ENCODE measurements around the gene PASD1.

The PASD1 gene

GRCh38 chrX:151702741-151703340, 139.4 kb downstream of the PASD1 start:
- no peak for DNase-seq

DNA sequence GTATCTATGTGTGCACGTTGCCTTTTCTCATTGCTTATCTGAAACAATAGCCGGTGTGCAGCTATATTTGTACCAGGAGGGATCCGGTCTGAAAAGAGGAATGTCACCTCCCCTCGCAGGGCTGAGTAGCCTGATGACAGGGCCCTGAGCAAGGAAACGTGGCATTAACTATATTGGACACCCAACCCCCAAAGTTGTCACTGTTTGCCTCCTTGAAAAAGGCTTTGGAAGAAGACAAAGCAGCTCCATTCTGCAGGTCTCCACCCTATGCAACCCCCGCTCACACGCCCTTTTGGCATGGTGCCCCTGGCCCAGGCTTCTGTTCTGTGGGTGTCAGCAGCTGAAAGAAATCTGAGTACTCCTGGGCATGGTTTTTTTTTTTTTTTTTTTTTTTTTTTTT, 140.0 kb downstream of the PASD1 start:
- no peak for DNase-seq

DNA sequence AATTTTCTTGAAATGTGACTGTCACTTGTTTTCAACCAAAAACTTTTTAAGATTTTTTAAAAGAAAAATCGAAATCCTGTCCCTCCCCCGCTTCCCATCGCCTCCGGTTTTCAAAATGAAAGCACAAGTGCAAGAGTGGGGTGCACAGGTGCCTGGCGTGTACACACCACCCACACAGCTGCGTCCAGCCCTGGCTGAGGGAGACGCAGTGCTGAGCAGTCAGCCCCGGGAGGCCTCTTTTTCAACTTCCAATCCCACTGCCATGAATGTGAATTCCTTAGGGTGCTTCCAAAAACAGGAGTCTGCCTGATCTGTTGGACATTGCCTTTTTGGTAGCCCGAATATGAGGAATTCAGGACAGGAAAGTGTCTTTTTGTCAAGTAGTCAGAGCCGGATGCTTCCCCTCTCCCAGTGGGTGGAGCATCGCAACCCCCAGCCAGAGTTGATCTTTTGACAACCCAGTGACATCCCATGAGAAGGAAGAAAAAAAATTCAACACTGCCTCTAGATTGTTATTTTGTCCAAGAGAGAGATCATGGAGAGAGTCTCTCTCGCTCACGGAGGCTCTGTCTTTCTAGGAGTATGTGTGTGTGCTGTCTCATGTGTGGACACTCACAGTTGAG, 140.7 kb downstream of the PASD1 start:
- DNase-seq, result no peak

GRCh38 chrX:151708821-151709220, 145.3 kb downstream of the PASD1 start:
- DNase-seq, result no peak

GRCh38 chrX:151710457-151710856, 147.0 kb downstream of the PASD1 start:
- no peak for DNase-seq

- DNase-seq, result no peak
Measured at GRCh38 chrX:151711154-151711553, 147.7 kb downstream of the PASD1 start.

DNA sequence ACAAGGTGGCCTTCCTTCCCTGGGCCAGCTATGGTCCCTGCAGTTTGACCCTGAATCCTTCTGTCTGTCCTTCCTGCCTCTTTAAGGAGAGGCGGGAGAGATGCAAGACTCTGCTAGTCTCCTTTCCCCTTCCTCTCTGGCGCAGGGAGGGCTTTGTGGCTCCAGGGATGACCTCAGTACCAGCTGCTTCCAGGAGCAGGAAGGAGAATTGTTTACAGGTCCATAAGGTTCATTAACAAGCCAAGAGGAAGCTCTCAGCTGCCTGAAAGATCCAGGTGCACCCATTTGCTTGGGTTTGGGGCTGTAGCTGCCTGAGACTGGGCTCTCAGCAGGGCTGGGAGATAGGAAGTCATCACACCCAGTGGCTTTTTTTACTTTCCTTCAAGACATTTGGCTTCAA, 148.3 kb downstream of the PASD1 start:
- no peak for DNase-seq

DNA sequence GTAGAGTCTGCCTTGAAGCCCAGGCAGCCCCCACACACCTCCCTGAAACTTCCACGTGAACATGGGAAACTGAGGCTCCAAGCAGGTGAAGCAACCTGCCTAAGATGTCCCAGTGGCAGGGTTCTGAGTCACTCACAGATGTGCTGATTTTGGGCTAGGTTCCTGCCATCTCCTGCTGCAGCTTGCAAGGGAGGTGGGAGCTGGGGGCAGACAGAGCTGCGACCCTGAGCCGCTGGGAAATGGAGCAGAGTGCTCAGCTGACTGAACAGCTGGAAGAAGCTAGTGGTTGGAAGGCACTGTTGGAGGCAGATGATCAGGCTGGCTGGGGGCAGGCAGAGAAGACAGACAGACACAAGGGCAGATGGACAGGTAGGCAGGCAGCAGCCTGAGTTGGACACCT, 148.8 kb downstream of the PASD1 start:
- DNase-seq, result no peak

DNA sequence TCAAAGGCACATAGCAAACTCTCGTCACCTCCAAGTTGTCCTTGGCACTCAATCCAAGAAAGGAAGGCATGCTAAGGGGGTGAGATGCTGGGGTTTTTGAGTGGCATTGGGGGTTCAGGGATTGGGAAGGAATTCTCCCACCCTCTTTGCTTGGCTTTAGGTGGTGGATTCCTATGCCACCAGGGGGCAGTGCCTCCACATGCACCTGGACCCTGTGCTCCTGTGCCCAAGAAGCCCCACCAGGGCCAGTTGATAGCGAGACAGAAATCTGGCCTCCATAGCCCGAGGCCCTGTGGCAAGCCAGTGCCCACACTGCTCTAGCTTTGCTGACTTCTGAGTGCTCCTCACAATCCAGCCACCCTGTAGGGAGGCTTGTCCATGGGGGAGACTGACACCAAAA, 150.4 kb downstream of the PASD1 start:
- DNase-seq, result no peak

DNA sequence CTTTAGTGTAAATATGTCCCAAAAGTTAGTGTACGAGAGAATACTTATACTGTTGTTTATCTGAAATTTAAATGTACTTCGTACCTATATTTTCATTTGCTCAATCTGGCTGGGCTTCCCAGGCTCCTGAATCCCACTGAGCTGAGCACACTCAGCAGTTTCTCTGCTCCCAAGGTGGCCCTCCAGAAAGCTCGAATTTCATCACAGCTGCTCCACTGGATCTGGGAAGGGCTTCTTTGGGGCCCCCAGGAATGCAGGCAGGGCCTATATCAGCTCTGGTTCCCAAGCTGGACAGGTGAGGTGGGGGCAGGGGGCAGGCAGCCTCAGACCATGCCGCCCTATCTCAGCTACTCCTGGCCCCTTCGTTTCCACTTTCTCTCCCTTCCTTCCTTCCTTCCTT, 150.9 kb downstream of the PASD1 start:
- no peak for DNase-seq

- DNase-seq, result no peak
Measured at GRCh38 chrX:151715752-151716151, 152.3 kb downstream of the PASD1 start, which contains the start of gene FATE1. Gene FATE1, plus strand, starts transcription at chrX:151716035. Its CDS starts 85 bp downstream, at chrX:151716120.

DNA sequence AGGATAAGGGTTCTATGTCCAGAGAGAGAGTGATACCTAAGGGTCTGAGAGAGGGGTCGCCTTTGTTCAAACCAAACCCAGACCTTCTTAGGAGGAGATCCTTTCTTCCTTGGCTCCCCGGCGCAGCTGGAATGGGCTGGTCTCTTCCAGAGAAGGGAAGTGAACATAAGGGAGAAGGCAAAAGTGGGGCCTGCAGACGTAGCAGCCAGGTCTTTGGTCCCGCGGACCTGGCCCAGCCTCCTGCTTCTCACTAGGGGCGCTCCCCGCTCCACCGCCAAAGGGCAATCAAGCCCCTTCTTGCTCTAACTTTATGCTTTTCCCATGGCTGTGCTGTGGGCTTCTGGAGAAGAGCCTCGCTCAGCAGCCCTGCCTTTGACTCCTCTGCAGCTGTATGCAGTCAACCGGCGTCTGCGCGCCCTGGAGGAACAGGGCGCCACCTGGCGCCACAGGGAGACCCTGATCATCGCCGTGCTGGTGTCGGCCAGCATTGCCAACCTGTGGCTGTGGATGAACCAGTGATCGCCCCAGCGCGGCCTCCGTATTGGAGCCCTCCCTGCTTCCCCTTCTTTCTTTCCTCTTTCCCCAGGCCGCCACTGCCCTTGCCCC, 158.9 kb downstream of the PASD1 start:
- DNase-seq, result peak; percentile 1

- DNase-seq, result no peak
Measured at GRCh38 chrX:151723156-151723760, 159.8 kb downstream of the PASD1 start.

DNA sequence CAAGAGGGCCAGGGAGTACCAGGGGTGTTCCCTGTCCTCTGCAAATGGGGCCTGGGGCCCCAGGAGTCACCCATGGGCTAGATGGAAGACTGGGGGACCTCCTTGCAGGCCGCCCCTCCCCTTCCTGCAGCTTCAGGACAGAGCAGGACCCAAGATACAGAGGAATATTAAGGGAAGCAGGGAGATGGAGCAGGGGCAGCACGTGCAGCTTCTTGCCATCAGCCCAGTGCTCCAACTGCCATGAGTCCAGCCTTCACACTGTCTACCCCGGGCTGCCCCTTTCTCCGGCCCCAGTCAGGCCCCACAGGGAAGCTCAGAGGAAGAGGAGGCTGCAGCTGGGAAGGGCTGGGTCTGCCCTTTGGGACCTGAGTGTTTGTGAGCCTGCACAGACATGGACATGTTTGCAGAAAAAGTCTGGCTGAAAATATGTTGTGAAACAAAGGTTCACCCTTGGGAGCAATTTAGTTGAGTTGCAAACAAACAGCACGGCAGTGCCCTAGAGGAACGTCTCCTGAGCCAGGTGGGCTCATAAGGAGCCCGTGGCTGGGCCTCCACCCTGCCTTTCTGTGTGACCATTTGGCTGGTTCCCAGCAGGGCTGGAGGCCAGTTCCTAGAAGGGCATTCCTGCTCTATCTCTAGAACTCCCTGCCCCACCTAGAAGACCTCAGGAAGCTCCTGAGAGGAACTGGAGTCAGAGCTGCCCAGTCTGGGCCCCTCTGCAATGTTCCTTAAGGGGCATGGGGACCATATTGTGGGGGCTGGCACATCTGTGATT, 161.3 kb downstream of the PASD1 start:
- DNase-seq, result no peak

- DNase-seq, result no peak
Measured at GRCh38 chrX:151725338-151725614, 161.8 kb downstream of the PASD1 start.

Measured in NCI-H510A treated with DMSO at 0.1 percent for 48 hours (cell line).